Measurements from ENCODE around the gene SIRT6. TPM values are rescaled to one million over a fixed set of nuclear protein-coding genes. Genes with fewer than 3 reads are reported as not detected.
"Not testable (repeated sequence)": the region's sequence is repeated elsewhere in the genome, so short reads cannot be mapped to it uniquely, and the experiment has no call there.

SIRT6 gene
- total RNA-seq, 1 donor from 2014 or later: 34.8 TPM

DNA sequence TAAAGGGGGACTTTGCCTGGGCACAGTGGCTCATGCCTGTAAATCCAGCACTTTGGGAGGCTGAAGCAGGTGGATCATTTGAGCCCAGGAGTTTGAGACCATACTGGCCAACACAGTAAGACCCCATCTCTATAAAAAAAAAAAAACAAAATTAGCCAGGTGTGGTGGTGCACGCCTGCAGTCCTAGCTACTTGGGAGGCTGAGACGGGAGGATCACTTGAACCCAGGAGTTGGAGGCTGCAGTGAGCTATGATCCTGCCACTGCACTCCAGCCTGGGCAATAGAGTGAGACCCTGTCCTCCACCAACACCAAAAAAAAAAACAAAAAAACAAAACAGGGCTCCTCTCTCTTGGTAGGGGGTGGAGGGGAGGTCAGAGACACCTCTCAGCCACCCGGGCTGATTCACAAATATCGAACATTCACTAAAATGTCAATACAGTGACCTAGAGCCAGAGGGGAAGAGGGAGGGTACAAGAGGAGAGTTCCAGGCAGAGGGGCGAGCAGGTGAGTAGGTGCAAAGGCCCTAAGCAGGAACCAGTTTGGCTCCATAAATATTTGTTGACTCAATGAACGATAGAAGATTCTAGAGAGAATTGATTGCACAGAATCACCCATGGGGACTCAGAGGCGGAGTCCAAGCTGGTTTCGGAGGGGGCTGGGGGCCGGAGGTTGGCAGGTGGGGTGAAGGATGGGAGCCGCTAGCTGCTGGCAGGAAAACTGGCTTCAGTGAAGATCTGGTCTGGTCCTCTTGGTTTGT, 29.9 kb downstream of the SIRT6 start:
- Mint-ChIP-seq H3K27ac (ENCODE audit: unreplicated experiment) (no peak overlapping the region), H3K36me3 (ENCODE audit: low read depth) (no peaks in the 10 kb centered on the region), H3K4me3 (no peak overlapping the region), H3K9me3 (no peaks in the 10 kb centered on the region), H3K4me1 (no peaks in the 10 kb centered on the region), H3K27me3 (ENCODE audit: low read depth) (peaks cover 61% of the 10 kb centered on the region)
- TF ChIP-seq, protein P1, sequence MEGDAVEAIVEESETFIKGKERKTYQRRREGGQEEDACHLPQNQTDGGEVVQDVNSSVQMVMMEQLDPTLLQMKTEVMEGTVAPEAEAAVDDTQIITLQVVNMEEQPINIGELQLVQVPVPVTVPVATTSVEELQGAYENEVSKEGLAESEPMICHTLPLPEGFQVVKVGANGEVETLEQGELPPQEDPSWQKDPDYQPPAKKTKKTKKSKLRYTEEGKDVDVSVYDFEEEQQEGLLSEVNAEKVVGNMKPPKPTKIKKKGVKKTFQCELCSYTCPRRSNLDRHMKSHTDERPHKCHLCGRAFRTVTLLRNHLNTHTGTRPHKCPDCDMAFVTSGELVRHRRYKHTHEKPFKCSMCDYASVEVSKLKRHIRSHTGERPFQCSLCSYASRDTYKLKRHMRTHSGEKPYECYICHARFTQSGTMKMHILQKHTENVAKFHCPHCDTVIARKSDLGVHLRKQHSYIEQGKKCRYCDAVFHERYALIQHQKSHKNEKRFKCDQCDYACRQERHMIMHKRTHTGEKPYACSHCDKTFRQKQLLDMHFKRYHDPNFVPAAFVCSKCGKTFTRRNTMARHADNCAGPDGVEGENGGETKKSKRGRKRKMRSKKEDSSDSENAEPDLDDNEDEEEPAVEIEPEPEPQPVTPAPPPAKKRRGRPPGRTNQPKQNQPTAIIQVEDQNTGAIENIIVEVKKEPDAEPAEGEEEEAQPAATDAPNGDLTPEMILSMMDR (conservative IDR thresholded peaks at IDR 0.05): no peak
- no peak for DNase-seq (ENCODE audit: low read depth, low spot score)

DNA sequence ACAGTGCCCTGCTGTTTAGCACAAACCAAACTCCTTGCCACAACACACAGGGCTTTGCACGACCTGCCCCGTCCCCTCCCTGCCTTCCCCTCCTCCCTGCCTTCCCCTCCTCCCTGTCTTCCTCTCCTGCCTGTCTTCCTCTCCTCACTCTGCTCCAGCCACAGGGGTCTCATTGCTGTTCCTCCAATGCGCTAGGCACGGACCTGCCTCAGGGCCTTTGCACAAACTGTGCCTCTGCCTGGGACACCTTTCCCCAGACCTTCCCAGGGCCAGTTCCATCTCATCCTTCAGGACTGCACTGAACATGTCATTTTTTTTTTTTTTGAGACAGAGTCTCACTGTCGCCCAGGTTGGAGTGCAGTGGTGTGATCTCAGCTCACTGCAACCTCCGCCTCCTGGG, 30.7 kb downstream of the SIRT6 start:
- H3K27ac Mint-ChIP-seq (ENCODE audit: unreplicated experiment): no peak overlapping the region
- H3K4me3 Mint-ChIP-seq: no peak overlapping the region
- TF ChIP-seq, protein P1 (conservative IDR thresholded peaks at IDR 0.05): no peak
- H3K36me3 Mint-ChIP-seq (ENCODE audit: low read depth): no peaks in the 10 kb centered on the region
- no peaks in the 10 kb centered on the region for H3K9me3 Mint-ChIP-seq
- H3K27me3 Mint-ChIP-seq (ENCODE audit: low read depth): peaks cover 61% of the 10 kb centered on the region
- H3K4me1 Mint-ChIP-seq: no peaks in the 10 kb centered on the region
- DNase-seq (ENCODE audit: low read depth, low spot score): no peak

DNA sequence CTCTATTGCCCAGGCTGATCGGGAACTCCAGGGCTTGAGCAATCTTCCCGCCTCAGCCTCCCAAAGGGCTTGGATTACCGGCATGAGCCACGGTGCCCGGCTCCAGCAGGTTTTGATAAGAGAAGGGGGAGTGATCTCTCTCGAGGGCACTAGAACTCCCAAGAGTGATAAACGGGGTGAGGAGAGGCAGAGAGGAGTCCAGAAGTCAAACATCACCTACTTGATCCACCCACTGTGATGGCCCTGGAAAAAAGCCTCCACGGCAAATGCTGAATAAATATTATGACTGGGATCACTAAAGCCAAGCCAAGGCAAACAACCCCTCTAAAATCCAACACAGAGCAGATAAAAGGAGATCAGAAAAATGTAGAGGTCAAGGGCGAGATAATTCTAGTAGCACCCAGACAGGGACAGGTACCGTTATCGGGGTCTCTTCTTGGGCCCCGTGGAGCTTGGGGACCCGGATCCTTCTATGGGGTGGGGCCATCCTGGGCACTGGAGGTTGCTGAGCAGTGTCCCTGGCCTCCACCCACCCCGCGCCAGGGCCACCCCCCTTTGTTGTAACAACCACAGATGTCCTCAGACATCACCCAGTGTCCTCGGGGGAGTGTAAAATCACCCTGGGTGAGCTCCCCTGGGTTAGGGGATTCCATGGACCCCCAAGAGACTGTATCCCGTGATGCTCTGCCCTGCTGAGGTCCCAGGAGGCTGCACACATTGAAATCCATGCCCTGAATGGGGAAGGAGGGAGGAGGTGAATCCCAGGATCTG, 32.7 kb downstream of the SIRT6 start:
- no peak for DNase-seq (ENCODE audit: low read depth, low spot score)
- Mint-ChIP-seq H3K4me1 (no peaks in the 10 kb centered on the region), H3K27ac (ENCODE audit: unreplicated experiment) (no peak overlapping the region), H3K9me3 (no peaks in the 10 kb centered on the region), H3K36me3 (ENCODE audit: low read depth) (no peaks in the 10 kb centered on the region), H3K4me3 (no peak overlapping the region), H3K27me3 (ENCODE audit: low read depth) (peaks cover 64% of the 10 kb centered on the region)
- TF ChIP-seq, protein P1 (conservative IDR thresholded peaks at IDR 0.05): no peak

DNA sequence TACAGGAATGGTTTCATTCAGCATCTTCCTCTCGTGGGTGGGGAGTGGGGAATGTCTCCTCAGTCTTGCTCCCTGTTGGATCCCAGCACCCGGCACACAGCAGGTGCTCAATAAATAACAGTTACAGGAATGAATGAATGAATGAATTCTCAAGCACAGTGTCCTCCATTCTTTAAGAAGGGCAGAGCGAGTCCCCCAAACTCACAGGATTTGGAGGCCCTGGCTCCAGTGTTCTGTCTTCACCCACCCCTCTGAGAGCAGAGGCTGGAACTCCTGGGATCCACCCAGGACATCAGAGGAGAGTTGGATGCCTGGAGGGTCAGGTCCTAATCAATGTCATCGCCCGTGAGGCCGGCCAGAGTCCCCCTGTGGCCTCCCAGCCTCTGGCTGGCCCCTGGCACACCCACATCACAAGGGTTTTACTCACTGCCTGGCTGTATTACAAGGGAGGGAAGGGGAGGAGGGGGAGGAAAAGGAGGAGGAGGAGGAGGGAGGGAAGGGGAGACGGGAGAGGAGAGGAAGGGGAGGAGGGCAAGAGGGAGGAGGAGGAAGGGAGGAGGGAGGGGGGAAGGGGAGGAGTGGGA, 37.6 kb downstream of the SIRT6 start:
- TF ChIP-seq, protein P1 (conservative IDR thresholded peaks at IDR 0.05): no peak
- no peak overlapping the region for H3K4me3 Mint-ChIP-seq
- H3K4me1 Mint-ChIP-seq: peaks cover 5% of the 10 kb centered on the region
- no peak for DNase-seq (ENCODE audit: low read depth, low spot score)
- peaks cover 53% of the 10 kb centered on the region for H3K27me3 Mint-ChIP-seq (ENCODE audit: low read depth)
- H3K9me3 Mint-ChIP-seq: no peaks in the 10 kb centered on the region
- H3K27ac Mint-ChIP-seq (ENCODE audit: unreplicated experiment): no peak overlapping the region
- no peaks in the 10 kb centered on the region for H3K36me3 Mint-ChIP-seq (ENCODE audit: low read depth)

DNA sequence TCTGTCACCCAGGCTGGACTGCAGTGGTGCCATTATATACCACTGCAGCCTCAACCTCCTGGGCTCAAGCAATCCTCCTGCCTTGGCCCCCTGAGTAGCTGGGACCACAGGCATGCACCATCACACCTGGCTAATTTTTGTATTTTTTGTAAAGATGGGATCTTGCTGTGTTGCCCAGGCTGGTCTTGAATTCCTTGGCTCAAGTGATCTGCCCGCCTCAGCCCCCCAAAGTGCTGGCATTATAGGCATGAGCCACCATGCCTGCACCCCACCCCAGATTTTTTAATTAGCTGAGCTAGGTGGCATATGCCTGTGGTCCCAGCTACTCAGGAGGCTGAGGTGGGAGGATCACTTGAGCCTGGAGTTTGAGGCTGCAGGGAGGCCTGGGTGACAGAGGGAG, 39.4 kb downstream of the SIRT6 start:
- H3K4me3 Mint-ChIP-seq; H3K9me3 Mint-ChIP-seq; DNase-seq (ENCODE audit: low read depth, low spot score); H3K4me1 Mint-ChIP-seq; H3K27ac Mint-ChIP-seq (ENCODE audit: unreplicated experiment); H3K36me3 Mint-ChIP-seq (ENCODE audit: low read depth): not testable (repeated sequence)
- H3K27me3 Mint-ChIP-seq (ENCODE audit: low read depth): peaks cover 42% of the 10 kb centered on the region

All from neural crest cell (in vitro differentiated cells).